C1 segment of cervical spinal cord (tissue), 14 donors: ENCODE measurements around the gene TCHP.

Experiments
- DNase-seq, 14 donors: peaks; one replicate each; lab custom pipeline; 2025; lab: John Stamatoyannopoulos, UW

The TCHP gene

DNA sequence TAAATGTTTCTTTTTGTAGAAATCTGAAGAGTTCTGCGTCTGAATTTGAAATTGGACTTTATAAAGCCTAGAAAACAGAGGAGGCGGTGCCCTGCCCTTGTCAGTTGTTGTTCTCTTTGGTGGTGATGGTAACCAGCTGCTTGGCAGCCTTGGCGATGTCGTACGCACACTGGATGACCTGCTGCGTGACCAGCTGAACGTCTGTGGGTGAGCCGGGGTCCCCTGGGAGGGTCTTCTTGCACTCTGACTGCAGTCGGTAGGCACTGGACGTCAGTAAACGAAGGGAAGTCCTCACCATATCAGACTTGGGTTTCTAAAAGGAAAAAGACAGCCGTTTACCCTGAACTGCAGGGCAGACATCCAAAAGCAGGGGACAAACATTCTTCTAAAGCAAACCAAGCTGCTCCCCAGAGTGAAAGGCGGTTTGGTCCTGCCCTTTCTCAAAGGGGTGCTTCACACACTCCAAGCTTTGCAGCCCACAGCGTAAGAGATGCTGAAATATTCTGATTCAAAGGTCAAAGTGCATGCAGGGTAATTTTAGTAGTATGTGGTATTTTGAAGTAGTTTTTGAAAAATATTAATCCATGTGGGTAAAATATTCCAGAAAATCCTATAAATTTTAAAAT, 32.9 kb downstream of the TCHP start:
- DNase-seq: no peak

DNA sequence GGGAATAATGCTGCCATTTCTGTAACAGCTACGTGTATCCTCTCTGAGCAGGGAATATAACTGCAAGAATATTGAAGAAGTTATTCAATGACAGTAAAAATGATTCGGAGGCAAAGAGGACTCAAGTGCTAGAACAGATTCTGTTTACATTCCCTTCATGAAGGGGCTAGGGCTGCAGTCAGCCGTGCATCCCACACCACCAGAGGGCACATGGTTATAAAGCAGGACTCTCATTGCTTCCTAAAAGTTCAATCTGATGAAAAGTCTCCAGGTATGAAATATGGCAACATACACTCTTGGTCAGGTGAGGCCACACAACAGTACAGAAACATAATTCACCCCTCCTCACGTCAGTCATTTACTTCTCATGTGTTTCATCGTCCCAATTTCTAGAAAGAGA, 34.0 kb downstream of the TCHP start:
- no peak for DNase-seq

DNA sequence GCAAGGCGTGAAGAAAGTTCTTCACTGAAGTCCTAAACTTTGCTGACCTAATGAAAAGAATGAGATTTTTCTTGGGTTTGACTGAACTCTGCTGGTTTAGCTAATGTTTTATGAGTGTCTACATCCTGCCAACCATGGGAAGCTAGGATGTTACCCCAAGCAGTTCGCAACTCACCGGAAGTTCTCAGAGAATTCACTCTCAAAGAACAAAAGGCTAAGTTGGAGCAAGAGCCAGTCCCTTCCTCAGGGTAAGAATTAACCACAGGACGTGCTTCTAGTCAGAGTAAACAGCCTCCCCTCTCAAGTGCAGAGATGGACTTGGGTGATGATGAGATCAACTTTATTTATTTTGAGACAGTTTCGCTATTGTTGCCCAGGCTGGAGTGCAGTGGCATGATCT, 37.3 kb downstream of the TCHP start:
- DNase-seq: no peak

DNA sequence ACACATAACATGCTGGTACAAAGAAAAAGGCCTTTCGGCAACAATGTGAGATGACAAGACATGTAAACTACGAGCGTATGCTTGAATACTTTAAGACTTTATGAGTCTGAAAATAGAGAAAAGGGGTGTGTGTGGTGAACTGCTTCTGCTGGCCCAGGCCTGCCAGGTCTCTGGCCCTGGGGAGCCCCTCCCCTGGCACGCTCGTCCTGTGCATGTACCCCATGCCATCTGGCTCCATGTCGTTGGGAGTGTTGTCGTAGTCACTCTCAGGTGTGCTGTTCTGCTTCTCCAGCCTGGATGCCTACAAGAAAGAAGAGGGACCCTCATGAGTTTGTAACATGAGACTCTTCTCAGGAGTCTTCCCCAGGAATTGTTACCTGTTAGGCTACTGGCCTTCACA, 38.9 kb downstream of the TCHP start:
- DNase-seq: no peak

DNA sequence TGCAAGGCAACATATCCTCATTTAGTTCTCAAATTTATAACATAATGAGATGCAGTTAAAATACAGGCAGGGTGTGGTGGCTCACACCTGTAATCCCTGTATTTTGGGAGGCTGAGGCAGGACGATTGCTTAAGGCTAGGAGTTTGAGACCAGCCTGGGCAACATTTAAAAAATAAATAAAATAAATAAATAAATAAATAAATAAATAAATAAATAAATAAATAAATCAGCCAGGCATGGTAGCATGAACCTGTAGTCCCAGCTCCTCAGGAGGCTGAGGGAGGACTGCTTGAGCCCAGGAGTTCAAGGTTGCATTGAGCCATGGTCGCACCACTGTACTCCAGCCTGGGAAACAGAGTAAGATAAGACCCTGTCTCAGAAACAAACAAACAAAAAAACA, 39.4 kb downstream of the TCHP start:
- DNase-seq: no peak

DNA sequence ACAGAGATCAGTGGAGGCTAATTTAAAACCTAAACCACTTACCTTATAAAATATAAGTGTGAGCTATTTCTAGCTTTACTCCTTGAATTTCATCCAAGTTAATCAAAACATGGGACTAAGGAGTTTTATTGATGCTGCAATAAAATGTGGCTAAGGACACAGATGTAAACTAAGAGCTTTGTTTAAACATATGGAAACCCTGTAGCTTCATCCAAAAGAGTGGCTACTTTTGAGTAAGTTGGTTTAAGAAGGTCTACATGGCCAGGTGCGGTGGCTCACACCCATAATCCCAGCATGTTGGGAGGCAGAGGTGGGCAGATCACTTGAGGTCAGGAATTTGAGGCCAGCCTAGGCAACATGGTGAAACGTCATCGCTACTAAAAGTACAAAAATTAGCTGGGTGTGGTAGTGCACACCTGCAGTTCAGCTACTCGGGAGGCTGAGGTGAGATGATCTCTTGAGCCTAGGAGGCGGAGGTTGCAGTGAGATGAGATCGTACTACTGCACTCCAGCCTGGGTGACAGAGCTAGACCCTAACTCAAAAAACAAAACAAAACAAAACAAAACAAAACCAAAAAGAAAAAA, 40.4 kb downstream of the TCHP start:
- no peak for DNase-seq

DNA sequence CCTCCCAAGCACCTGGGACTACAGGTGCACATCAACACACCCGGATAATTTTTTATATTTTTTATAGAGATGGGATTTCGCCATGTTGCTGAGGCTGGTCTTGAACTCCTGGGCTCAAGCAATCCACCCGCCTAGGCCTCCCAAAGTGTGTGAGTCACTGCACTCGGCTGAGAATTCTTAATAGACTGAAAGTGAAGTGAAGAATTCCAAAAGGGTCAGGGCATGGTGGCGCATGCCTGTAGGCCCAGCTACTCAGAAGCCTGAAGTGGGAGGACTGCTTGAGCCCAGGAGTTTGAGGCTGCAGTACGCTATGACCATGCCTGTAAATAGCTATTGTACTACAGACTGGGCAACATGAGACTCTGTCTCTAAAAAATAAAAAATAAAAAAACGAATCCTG, 43.7 kb downstream of the TCHP start:
- DNase-seq: no peak

DNA sequence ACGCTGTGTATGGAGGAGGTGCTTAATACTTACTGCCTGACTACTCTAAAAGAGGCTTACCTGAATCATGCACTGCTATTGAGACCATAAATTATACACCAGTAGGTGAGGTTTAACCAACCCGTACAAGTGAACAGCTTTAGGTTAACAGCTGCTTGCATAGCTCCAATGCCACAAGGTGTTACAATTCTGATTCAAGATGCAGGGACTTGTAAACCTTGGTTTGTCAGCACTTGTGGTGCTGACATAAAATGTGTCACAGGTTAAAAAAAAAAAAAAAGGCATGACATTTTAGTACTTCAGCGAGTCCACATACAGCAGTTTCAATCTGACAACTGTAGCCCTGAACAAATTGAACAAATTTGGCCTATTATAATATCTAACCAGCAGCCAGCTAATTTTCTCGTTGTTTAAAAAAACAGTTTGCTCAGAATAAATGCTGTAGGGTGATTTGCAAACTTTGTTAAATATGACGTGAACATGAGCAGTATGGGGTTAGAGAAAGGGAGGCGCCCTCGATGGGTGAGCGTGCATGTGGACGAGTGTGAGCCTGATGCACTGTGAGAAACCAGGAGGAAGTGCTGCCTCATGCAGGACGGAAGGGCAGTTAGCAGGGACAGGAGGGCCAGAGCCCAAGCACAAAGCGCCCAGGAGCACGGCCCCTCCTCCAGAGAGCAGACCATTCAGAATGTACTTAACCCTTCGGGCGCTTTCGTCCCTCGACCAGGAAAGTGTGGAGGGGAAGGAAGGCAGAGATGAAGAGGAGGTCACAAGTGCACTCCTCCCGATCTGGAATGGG, 44.7 kb downstream of the TCHP start:
- DNase-seq: peak in 5 of 14 donors; percentile 9 to 31 (median 11)

DNA sequence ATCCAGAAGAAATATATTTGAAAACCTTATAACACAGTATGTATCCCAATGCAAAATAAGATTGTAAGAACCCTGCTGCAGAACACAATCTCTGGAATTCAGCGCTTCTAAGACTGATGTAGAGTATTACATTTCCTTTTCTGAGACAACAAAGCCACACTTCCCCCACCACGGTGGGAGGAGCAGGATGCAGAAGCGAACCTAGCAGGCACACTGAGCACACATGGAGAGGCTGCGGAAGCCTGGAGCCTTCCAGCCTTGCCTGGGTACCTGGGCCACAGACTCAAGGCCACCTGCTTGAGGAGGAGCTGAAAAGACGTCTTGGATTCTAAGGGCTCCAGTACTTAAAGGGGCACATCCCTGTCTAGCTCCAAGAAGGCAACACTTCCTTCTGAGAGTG, 46.4 kb downstream of the TCHP start:
- DNase-seq: no peak

DNA sequence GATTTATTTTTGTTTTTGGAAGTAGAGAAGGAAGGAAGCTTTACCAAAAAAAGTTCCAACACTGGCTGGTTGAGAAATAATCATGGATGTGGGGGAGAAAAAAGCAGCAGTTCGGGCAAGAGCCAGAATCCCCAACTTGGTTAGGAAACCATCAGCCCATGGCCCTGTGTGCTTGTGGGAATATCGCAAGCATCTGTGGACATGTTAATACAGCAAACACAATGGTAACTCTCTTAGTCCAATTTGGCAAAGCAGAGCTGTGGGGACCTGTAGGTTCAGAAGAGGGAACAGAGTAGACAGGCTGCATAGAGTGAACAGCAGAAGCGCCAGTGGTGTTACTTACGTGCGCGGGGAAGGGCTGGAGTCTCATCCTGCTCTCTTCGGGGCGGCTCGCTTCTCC, 46.8 kb downstream of the TCHP start:
- no peak for DNase-seq

DNA sequence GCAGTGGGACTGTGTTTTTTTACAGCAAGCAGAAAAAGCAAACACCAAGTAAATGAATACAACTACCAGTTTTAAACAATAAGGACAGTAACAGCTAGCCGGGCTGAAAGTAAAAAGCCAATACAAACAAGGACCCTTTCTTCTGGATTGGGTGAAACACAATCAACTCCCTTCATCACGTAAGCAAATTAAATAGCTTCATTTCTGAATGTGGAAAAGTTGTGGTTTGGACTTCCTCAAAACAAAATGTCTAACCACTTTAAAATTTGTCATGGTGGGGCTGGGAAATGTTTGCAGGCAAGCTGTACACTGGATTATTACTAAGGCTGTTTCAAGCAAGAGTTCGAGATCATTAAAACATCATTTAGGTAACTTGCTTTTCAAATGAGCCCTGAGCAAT, 47.4 kb downstream of the TCHP start:
- no peak for DNase-seq

DNA sequence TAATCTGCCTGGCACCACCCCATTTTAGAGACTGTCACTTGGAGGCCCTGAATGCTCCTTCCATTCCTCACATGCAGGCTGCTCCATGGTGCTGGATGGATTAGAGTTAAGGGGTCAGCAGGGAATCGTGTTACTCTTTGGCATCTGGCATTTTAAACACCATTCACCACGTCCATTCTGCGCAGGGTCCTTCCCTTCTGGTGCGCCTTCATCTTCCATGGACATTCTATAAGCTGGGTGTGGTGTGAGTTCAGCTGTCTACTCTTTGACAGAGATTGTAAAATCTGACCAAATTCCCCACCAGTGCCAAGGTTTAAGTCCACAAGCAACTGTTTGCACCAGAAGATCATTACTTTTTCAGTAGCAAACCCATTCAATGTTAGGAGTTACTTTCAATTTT, 48.3 kb downstream of the TCHP start:
- no peak for DNase-seq

DNA sequence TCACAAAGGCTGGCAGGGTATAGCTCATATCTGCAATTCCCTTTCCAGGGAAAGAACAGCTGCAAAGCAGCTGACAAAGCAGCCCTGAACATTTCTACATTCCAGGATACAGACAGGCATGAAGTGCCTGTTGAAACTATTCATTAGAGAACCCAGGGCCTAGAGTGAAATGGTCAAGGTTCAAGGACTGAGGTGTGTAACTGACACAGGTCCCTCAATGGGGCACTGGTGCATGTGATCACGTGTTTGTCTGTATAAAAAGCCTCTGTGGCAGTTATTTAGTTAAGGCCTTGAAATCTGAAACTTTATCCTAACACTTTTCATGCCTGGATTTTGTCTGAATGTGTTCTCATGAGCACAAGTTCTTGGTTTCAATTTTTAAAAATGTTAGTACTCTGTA, 49.0 kb downstream of the TCHP start:
- DNase-seq: no peak

DNA sequence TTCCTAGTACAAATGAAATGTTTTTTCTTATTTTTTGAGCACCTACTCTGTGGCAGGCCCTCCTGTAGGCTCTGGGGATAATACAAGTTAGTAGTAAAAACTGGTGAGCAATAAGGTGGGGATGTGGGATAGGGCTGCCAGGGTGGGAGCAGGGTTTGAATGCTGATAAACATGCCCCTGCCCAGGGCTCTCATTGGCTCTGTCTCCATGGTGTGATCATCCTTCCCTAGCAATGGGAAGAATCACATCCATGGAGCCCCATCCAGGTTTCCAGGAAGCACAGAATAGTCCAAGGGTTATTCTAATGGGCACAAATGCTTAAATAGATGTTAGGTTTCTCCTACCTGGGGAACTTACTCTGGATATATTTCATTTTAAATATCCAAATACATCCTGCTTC, 50.6 kb downstream of the TCHP start:
- DNase-seq: no peak

DNA sequence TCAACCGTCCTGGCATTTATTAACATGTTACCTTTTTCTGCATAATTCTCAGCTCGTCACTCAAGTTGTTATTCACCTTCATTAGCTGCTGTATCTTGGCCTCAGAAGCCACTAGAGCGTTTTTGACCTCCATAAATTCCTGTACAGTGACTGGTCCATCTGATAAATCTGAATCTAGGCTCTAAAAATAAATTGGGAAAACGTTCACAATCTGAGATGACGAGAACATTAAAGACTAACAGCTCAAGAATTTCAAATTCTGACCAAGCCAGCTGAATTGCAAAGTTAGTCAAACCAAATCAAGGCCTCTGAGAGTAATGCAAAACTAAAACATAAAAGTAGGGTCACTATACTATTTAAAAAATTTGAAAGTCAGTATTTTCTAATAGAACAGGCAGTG, 51.1 kb downstream of the TCHP start:
- DNase-seq: no peak

DNA sequence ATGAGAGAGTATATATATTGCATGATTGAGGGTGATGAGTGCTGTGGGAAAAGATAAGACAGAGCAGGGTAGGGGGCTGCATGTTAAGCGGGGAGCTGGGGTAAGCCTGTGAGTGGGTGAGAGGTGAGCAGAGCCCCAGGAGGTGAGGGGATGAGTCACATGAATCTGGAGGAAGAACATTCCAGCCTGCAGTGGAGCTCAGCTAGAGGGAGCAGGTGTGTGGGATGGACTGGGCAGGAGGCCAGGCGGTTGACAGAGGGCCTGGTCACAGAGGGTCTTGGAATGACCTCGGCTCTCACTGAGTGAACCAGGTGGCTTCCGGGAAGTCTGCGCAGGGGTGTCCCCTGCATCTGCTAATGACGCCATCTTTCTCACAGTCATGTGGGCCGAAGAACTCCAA, 51.7 kb downstream of the TCHP start:
- DNase-seq: peak in 2 of 14 donors; percentile 5 to 84

DNA sequence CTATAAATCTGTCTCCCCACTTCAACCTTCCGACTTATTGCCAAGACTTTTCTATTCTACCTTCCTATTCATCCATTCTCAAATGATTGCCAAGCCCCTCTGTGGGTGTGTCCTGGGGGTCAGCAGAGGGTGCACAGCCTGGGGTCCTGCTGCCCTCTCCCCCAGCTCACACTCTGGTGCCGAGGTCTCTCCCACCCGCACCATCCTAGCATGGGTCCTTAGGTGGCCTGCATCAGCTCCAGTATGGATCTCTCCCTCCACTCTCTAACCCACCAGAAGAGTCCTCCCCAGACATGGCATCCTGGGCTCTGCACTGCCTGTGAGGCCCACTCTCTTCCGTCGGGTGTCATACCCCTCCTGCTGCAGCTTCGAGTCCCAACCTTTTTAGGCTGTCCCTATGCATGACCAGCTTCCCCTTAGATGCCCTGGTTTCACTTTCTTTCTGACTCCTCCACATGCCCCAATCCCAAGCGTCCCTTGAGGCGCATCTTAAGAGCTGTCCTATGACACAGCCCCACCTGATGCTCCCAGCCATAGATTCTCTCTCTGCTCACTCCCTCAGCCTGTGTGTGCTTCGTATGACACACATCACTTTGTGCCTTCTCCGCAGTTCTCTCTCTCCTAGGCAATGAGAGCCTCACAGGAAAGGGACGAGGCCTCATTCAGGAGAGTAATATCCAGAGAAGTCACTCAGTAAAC, 52.2 kb downstream of the TCHP start:
- peak in 3 of 14 donors; percentile 8 to 31 (median 19) for DNase-seq

DNA sequence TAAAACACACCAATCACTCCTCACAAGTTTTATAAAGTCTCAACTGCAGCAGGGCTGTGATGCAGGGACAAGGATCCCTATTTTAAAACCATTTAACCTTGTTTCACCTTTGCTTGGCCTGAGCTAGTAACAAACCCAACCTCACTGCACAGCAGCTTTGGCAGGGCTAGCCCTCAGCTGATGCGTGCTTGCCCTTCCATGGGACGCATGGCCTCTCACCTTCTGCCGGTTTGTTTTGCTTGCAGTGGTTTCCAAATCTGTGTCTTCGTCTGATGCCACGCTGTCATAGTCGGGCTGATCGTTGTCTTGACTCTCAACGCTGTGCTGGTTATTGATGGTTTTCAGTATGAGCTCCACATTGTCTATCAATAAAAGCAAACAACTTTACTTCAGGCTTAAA, 52.8 kb downstream of the TCHP start:
- DNase-seq: no peak

DNA sequence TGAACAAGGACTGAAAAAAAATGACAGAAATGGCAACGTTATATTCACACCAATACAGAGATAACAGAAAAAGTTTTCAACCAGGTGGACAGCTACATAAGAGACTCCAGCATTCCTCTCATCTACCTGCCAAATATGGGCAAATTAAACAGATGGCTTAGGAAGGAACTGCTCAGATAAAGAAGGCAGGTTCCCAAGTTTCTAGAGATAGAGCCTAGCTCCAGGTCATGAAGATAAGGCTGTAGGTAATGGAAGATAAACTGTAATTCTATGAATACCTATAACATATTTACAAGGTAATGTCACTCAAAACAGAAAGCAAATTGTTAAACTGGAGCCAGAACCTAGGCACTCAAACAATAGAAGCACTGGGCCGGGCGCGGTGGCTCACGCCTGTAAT, 53.6 kb downstream of the TCHP start:
- peak in 1 of 14 donors; percentile 27 for DNase-seq

DNA sequence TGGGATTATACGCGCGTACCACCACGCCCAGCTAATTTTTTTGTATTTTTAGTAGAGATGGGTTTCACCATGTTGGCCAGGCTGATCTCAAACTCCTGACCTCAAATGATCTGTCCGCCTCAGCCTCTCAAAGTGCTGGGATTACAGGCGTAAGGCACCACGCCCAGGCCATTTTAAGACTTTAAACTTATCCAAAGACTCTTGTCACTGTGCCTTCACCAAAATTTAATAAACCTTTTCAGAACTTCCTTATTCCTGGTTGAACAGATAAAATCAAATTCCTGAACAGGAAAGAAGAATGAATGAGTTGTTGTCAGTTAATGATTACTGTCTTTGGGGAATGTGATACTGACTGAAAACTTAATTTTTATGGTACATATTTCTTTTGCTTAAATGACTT, 58.3 kb downstream of the TCHP start:
- no peak for DNase-seq

DNA sequence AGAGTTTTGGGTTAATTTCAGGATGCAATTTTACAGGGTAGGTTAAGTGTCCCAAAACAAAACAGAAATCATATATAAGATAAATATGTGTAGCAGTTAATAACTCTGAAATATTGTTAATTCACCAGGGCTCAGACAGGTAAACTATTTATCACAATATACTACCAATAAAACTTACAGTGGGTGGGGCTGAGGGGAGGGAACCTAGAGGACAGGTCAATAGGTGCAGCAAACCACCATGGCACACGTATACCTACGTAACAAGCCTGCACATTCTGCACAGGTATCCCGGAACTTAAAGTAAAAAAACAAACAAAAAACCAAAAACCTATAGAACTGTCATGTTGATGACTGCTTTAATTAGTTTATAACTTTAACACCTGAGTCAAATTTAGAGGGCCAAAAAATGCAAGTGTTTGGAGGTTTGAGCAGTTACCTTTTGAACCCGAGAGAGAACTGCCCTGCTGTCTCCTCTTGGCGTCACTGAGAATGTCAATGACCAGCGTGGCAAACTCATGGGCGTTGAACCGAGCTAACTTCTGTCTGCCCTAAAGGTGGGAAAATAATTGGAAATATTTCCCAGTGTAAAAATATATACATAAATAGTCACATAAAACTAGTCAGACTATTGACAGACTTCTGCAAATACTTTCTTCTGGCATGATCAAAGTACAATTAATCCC, 59.5 kb downstream of the TCHP start:
- no peak for DNase-seq

DNA sequence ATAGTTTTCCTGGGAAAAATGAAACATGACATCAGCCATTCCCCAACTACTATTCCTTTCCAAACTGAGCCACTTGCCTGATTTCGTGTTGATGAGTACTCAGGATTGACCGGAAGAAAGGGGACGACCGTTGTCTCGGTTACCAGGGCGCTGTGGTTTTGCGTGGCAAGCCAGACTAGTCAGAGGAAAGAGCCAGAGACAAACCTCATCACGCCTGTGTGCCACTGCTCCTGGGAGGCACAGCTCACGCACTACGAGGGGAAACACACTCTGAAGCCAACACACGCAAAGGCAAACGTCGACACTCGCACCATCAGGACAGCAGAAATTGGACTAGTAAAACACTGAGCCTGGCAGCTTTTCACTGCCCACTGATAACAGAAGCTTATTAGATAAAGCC, 61.1 kb downstream of the TCHP start:
- peak in 1 of 14 donors; percentile 13 for DNase-seq
